OCI-LY7 (cell line): ENCODE measurements around the gene SLC38A3. TPM values are rescaled to one million over a fixed set of nuclear protein-coding genes. Genes with fewer than 3 reads are reported as not detected.

Experiments
- BruUV-seq: library from RNA; stranded (reverse); fragments of 400-500 nt; replicated peaks from 2 replicates; lab custom pipeline; 2021; lab: Mats Ljungman, UMichigan
- CTCF ChIA-PET: fragments of 300-600 bp; sonication (Branson Sonifier 250); formaldehyde crosslinking; loops from one replicate; lab custom pipeline; 2022; ENCODE audit warnings: antibody characterized with exemption; ENCODE audit not compliant: unreplicated experiment; lab: Charles Lee
- POLR2A ChIA-PET: fragments of 300-600 bp; sonication (Branson Sonifier 250); formaldehyde crosslinking; loops from one replicate; lab custom pipeline; 2022; ENCODE audit warnings: antibody characterized with exemption; lab: Charles Lee
- DNase-seq: peaks from one replicate; pipeline ENCODE4 v3.0.0-alpha.2; 2015; ENCODE audit warnings: low spot score
- H2AFZ ChIP-seq: fragments of 200-600 bp; sonication (generic), shearing (Covaris generic); 2 replicates; pipeline ENCODE4 v1.6.1; 2014; ENCODE audit warnings: mild to moderate bottlenecking, antibody characterized with exemption, low read length, moderate library complexity
- H3K27ac ChIP-seq: fragments of 200-600 bp; sonication (generic); 2 replicates; pipeline ENCODE4 v1.5.1; 2014; ENCODE audit warnings: mixed run types, low read depth, mild to moderate bottlenecking, moderate library complexity, low read length, inconsistent platforms; ENCODE audit not compliant: poor library complexity, severe bottlenecking
- H3K36me3 ChIP-seq: fragments of 200-600 bp; sonication (generic); 2 replicates; pipeline ENCODE4 v1.6.1; 2014; ENCODE audit warnings: mild to moderate bottlenecking, antibody characterized with exemption, low read length, moderate library complexity, mixed read lengths; ENCODE audit not compliant: insufficient read depth
- H3K4me1 ChIP-seq: fragments of 200-600 bp; sonication (generic); 2 replicates; pipeline ENCODE4 v1.5.1; 2014; ENCODE audit warnings: mild to moderate bottlenecking, low read length; ENCODE audit not compliant: insufficient read depth, poor library complexity, severe bottlenecking
- H3K4me2 ChIP-seq: fragments of 200-600 bp; sonication (generic); 2 replicates; pipeline ENCODE4 v1.6.1; 2014; ENCODE audit warnings: mild to moderate bottlenecking, low read length
- H3K4me3 ChIP-seq: fragments of 200-600 bp; sonication (generic); 2 replicates; pipeline ENCODE4 v1.5.1; 2014; ENCODE audit warnings: mild to moderate bottlenecking, low read depth, low read length; ENCODE audit not compliant: poor library complexity, severe bottlenecking
- H3K79me2 ChIP-seq: fragments of 200-600 bp; sonication (generic); 2 replicates; pipeline ENCODE4 v1.6.1; 2016; ENCODE audit warnings: low read depth, mild to moderate bottlenecking, low read length, moderate library complexity, mixed read lengths; ENCODE audit not compliant: insufficient read depth
- H3K9me2 ChIP-seq: fragments of 200-600 bp; sonication (generic); 2 replicates; pipeline ENCODE4 v1.6.1; 2016; ENCODE audit warnings: mild to moderate bottlenecking, low read length, mixed read lengths; ENCODE audit not compliant: insufficient read depth
- H3K9me3 ChIP-seq: fragments of 200-600 bp; sonication (generic); 2 replicates; pipeline ENCODE4 v1.6.1; 2014; ENCODE audit warnings: mild to moderate bottlenecking, mixed run types, low read length, mixed read lengths
- H4K20me1 ChIP-seq: fragments of 200-600 bp; sonication (generic); 2 replicates; pipeline ENCODE4 v1.6.1; 2014; ENCODE audit warnings: mild to moderate bottlenecking, antibody characterized with exemption, low read length, moderate library complexity, mixed read lengths; ENCODE audit not compliant: insufficient read depth
- CTCF ChIP-seq: fragments of 200-600 bp; sonication (generic); conservative IDR thresholded peaks from 2 replicates; pipeline ENCODE4 v1.5.1; 2014; ENCODE audit warnings: mild to moderate bottlenecking, antibody characterized with exemption, low read length, moderate library complexity, mixed read lengths
- EZH2phosphoT487 ChIP-seq: fragments of 200-600 bp; sonication (generic); IDR thresholded peaks from 2 replicates; pipeline ENCODE4 v1.6.1; 2018; ENCODE audit warnings: low read depth, borderline replicate concordance, mild to moderate bottlenecking, mixed run types, antibody characterized with exemption, low read length, moderate library complexity, mixed read lengths
- intact Hi-C: fragments of 100-400 bp; cut with micrococcal nuclease; formaldehyde crosslinking; loops from one replicate; pipeline ENCODE4 v1.10.0; 2022; ENCODE audit not compliant: unreplicated experiment
- microRNA-seq: library from miRNA; unstranded; fragments of <30 nt; microRNA quantifications from one replicate; pipeline ENCODE4 v1.2.0, GENCODE V29; 2022; ENCODE audit warnings: borderline replicate concordance
- small RNA-seq: library from RNA; depleted of rRNA; stranded (forward); fragments of <200 nt; gene quantifications from one replicate; pipeline ENCODE3, GENCODE V24; 2014
- total RNA-seq, 2 experiments: library from RNA; depleted of rRNA in 1 of 2; stranded (reverse); fragments of >200 nt in 1 of 2; shearing (Covaris generic) in 1 of 2; gene quantifications; 2 replicates each; pipeline ENCODE4 v1.2.3, GENCODE V29; 2014 to 2022

SLC38A3 gene
- total RNA-seq, 2 experiments from 2014 or later, result not detected

DNA sequence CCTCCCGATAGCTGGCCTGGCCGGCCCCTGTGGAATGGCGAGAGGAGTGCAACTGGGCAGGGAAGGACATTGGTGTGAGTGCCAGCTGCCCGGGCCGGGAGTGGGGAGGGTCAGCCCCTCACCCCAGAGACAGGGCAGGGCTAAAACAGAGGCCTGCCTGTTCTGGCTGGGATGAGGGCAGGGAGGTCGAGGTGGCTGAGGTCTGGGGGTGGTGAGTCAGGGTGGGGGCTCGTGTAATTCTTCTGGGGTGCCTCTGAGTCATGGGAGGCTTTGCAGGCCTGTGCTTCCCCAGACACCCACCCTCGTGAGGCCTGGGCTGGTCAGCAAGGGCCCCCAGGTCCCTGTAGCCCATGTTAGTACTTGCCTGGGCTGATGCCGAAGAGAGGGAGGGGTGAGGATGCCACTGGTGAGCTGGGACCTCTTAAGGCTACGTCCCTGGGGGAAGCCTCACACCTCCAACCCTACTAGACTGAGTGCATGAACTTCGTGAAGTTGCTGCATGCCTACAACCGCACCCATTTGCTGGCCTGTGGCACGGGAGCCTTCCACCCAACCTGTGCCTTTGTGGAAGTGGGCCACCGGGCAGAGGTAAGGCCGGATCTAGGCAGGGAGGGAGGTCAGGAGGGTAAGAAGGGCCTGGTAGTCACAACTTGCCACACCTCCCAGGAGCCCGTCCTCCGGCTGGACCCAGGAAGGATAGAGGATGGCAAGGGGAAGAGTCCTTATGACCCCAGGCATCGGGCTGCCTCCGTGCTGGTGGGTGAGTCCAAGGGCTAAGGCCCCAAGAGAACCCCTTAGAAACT lies 65.6 kb downstream of the SLC38A3 start:
- H2AFZ ChIP-seq, result no peak overlapping the region
- H3K9me3 ChIP-seq, result no peaks in the 10 kb centered on the region
- H3K9me2 ChIP-seq, result no peaks in the 10 kb centered on the region
- H4K20me1 ChIP-seq, result no peaks in the 10 kb centered on the region
- H3K36me3 ChIP-seq, result no peaks in the 10 kb centered on the region
- BruUV-seq, result no TSS peak
- H3K4me1 ChIP-seq, result peaks cover 5% of the 10 kb centered on the region
- H3K4me2 ChIP-seq, result no peak overlapping the region
- no peak overlapping the region for H3K4me3 ChIP-seq
- CTCF ChIA-PET, result no interaction called here
- DNase-seq, result no peak
- POLR2A ChIA-PET, result interaction anchor here (0.6 kb wide), 1 partner anchor 9 kb away, joined by 3 read pairs; no protein-coding TSS in a partner anchor
- TF ChIP-seq EZH2phosphoT487 (no peak), CTCF (no peak)
- H3K79me2 ChIP-seq, result no peaks in the 10 kb centered on the region
- H3K27ac ChIP-seq, result no peak overlapping the region
- intact Hi-C loops, result no loop called here

Small RNA genes lying within 50 kb of the gene (microRNA-seq; reads per million reads assigned to microRNA genes)
- gene MIR566, result not detected
- gene MIR5787, result not detected

Small RNA genes lying within 50 kb of the gene (small RNA-seq; reads per million reads assigned to genes)
- gene MIR566 (not detected), gene MIR5787 (not detected)

Other genes with a start within 250 kb of the SLC38A3 start
- 139 and 192 TPM in 2 replicates for gene RBM5, start 116.4 kb upstream of the SLC38A3 start, total RNA-seq (2014; rRNA removed; shearing (Covaris generic))
- 197 and 223 TPM in 2 replicates for gene RBM5, start 116.4 kb upstream of the SLC38A3 start, total RNA-seq (2022)
- 0.28 TPM in 1 of 2 replicates, not detected in the other for gene SEMA3F, start 49.9 kb upstream of the SLC38A3 start, total RNA-seq (2014; rRNA removed; shearing (Covaris generic))
- gene SEMA3F, start 49.9 kb upstream of the SLC38A3 start, total RNA-seq (2022), result 0.18 and 0.84 TPM in 2 replicates
- not detected in 2 replicates for gene GNAT1, start 13.7 kb upstream of the SLC38A3 start, total RNA-seq (2014; rRNA removed; shearing (Covaris generic))
- gene GNAT1, start 13.7 kb upstream of the SLC38A3 start, total RNA-seq (2022), result not detected in 2 replicates
- gene GNAI2, start 30.9 kb downstream of the SLC38A3 start, total RNA-seq (2014; rRNA removed; shearing (Covaris generic)), result 165 and 190 TPM in 2 replicates
- 256 and 266 TPM in 2 replicates for gene GNAI2, start 30.9 kb downstream of the SLC38A3 start, total RNA-seq (2022)
- 0.10 and 0.28 TPM in 2 replicates for gene SEMA3B, start 63.9 kb downstream of the SLC38A3 start, total RNA-seq (2014; rRNA removed; shearing (Covaris generic))
- 0.82 and 1.2 TPM in 2 replicates for gene SEMA3B, start 63.9 kb downstream of the SLC38A3 start, total RNA-seq (2022)
- not detected in 2 replicates for gene LSMEM2, start 73.8 kb downstream of the SLC38A3 start, total RNA-seq (2014; rRNA removed; shearing (Covaris generic))
- gene LSMEM2, start 73.8 kb downstream of the SLC38A3 start, total RNA-seq (2022), result not detected in 2 replicates
- 73.1 and 95.5 TPM in 2 replicates for gene IFRD2, start 87.2 kb downstream of the SLC38A3 start, total RNA-seq (2014; rRNA removed; shearing (Covaris generic))
- 93.3 and 97.3 TPM in 2 replicates for gene IFRD2, start 87.2 kb downstream of the SLC38A3 start, total RNA-seq (2022)
- gene HYAL3, start 94.1 kb downstream of the SLC38A3 start, total RNA-seq (2014; rRNA removed; shearing (Covaris generic)), result 1.2 and 2.7 TPM in 2 replicates
- 3.5 and 4.4 TPM in 2 replicates for gene HYAL3, start 94.1 kb downstream of the SLC38A3 start, total RNA-seq (2022)
- gene NAA80, start 94.1 kb downstream of the SLC38A3 start, total RNA-seq (2014; rRNA removed; shearing (Covaris generic)), result 13.6 and 18.7 TPM in 2 replicates
- 18.7 and 21.7 TPM in 2 replicates for gene NAA80, start 94.1 kb downstream of the SLC38A3 start, total RNA-seq (2022)
- 0.85 and 2.8 TPM in 2 replicates for gene HYAL1, start 98.3 kb downstream of the SLC38A3 start, total RNA-seq (2014; rRNA removed; shearing (Covaris generic))
- gene HYAL1, start 98.3 kb downstream of the SLC38A3 start, total RNA-seq (2022), result 0.33 and 0.36 TPM in 2 replicates
- gene HYAL2, start 117.5 kb downstream of the SLC38A3 start, total RNA-seq (2014; rRNA removed; shearing (Covaris generic)), result 15.3 and 19.7 TPM in 2 replicates
- gene HYAL2, start 117.5 kb downstream of the SLC38A3 start, total RNA-seq (2022), result 7.6 and 7.7 TPM in 2 replicates
- gene TUSC2, start 123.0 kb downstream of the SLC38A3 start, total RNA-seq (2014; rRNA removed; shearing (Covaris generic)), result 24.5 and 26.9 TPM in 2 replicates
- gene TUSC2, start 123.0 kb downstream of the SLC38A3 start, total RNA-seq (2022), result 20.2 and 20.4 TPM in 2 replicates
- gene RASSF1, start 135.6 kb downstream of the SLC38A3 start, total RNA-seq (2014; rRNA removed; shearing (Covaris generic)), result 35.8 and 36.0 TPM in 2 replicates
- gene RASSF1, start 135.6 kb downstream of the SLC38A3 start, total RNA-seq (2022), result 33.0 and 33.9 TPM in 2 replicates
- gene ZMYND10, start 140.5 kb downstream of the SLC38A3 start, total RNA-seq (2014; rRNA removed; shearing (Covaris generic)), result 1.7 and 1.8 TPM in 2 replicates
- 2.8 and 3.0 TPM in 2 replicates for gene ZMYND10, start 140.5 kb downstream of the SLC38A3 start, total RNA-seq (2022)
- 38.6 and 52.5 TPM in 2 replicates for gene NPRL2, start 145.5 kb downstream of the SLC38A3 start, total RNA-seq (2014; rRNA removed; shearing (Covaris generic))
- 27.9 and 36.0 TPM in 2 replicates for gene NPRL2, start 145.5 kb downstream of the SLC38A3 start, total RNA-seq (2022)
- gene CYB561D2, start 145.6 kb downstream of the SLC38A3 start, total RNA-seq (2014; rRNA removed; shearing (Covaris generic)), result 16.2 and 28.0 TPM in 2 replicates
- gene CYB561D2, start 145.6 kb downstream of the SLC38A3 start, total RNA-seq (2022), result 17.8 and 18.7 TPM in 2 replicates
- 14.5 and 18.9 TPM in 2 replicates for gene TMEM115, start 154.2 kb downstream of the SLC38A3 start, total RNA-seq (2014; rRNA removed; shearing (Covaris generic))
- 16.2 and 17.1 TPM in 2 replicates for gene TMEM115, start 154.2 kb downstream of the SLC38A3 start, total RNA-seq (2022)